HG03575 (cell line): ENCODE data around the gene ADAM23.

Experiments
- ATAC-seq: cut with Tn5 transposase; IDR thresholded peaks from one replicate; pipeline ENCODE4 v1.9.1; 2021; ENCODE audit not compliant: unreplicated experiment, insufficient number of reproducible peaks, low FRiP score; ENCODE audit errors: extremely low read depth

Gene ADAM23

DNA sequence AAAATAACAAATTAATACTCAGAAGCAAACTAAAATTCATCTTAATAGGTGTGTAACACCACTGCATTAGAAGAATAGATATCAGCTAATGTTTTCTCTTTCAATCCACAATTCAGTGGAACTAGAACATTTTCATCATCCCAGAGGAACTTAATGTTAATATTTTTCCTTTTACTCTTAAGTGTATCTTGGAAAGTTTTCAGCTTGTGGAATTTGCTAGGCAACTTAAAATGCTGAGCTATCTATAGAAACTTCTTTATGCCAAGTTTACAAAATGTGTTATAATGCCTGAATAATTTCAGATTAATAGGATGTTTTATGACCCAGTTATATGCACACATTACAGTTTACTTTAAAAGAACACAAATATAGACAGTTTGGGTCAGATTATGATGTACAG lies 112.4 kb downstream of the ADAM23 start:
- ATAC-seq = no peak

- ATAC-seq = no peak
These were observed 113.1 kb downstream of the ADAM23 start for GRCh38 chr2:206556357-206556949.

GRCh38 chr2:206557321-206557720 lies 114.0 kb downstream of the ADAM23 start:
- no peak for ATAC-seq

- no peak for ATAC-seq
These were observed 115.2 kb downstream of the ADAM23 start for GRCh38 chr2:206558492-206558891.

- no peak for ATAC-seq
These were observed 118.6 kb downstream of the ADAM23 start for GRCh38 chr2:206561962-206562361.

DNA sequence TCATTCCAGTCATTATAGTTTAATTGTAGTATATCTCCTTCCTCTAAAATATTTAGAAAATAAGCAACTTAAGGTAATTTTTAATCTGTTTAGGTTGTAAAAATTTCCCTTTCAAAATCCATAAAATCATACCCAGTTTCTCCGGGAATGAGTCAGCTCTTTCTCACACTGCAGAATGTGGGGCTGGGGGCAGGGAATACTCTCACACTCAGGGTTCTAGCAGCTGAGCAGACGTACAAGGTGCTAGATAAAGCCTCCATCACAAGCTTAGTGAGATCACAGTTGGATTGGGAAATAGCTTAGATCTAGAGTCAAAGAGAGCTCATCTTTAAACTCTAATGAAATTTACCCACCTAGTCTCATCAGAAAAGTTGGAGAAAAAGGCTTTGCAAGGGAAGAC lies 119.0 kb downstream of the ADAM23 start:
- ATAC-seq = no peak

DNA sequence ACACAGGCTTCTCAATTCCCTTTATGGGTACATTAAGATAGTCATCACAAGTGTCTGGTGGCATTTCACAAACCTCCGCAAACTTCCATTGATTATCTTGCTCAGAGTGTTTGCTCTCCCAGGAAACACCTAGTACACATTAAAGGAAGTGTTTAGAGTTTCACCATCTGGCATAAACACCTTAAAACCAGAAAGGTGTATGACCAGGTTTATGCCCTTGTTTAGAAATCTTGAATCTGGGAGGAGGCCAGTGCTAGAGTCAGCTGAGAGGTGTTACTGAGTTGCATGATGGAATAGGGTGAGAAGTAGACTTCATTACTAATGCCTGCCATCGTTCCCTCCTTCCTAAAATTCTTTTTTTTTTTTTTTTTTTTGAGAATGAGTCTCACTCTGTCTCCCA lies 120.0 kb downstream of the ADAM23 start:
- ATAC-seq = no peak

GRCh38 chr2:206565666-206566065 lies 122.3 kb downstream of the ADAM23 start:
- ATAC-seq = no peak

GRCh38 chr2:206569470-206569869 lies 126.1 kb downstream of the ADAM23 start:
- ATAC-seq = no peak

GRCh38 chr2:206570199-206570598 lies 126.9 kb downstream of the ADAM23 start:
- no peak for ATAC-seq

DNA sequence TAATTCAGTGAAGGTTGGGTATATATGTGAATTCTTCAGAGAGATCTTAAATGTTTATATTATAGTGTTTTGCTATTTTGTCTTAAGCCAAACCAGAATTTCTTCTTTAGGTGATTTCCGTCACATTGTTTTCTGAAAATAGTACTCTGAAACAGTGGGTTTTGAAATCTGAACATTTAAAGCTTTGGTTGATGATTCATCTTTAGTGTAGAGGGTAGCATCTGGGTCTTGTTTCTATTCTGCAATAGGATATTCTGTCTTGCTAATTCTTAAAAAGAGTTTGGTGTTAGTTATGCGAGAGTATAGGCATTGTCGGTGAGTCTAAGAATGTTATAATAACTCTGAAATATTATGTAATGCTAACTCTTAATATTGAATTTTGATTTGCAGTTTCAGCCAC lies 129.4 kb downstream of the ADAM23 start:
- ATAC-seq = no peak

- ATAC-seq = no peak
These were observed 130.5 kb downstream of the ADAM23 start for GRCh38 chr2:206573793-206574192.

- ATAC-seq = no peak
These were observed 141.2 kb downstream of the ADAM23 start for GRCh38 chr2:206584323-206585116.

- ATAC-seq = no peak
These were observed 142.0 kb downstream of the ADAM23 start for GRCh38 chr2:206585335-206585734.

- ATAC-seq = no peak
These were observed 143.3 kb downstream of the ADAM23 start for GRCh38 chr2:206586609-206587008.

DNA sequence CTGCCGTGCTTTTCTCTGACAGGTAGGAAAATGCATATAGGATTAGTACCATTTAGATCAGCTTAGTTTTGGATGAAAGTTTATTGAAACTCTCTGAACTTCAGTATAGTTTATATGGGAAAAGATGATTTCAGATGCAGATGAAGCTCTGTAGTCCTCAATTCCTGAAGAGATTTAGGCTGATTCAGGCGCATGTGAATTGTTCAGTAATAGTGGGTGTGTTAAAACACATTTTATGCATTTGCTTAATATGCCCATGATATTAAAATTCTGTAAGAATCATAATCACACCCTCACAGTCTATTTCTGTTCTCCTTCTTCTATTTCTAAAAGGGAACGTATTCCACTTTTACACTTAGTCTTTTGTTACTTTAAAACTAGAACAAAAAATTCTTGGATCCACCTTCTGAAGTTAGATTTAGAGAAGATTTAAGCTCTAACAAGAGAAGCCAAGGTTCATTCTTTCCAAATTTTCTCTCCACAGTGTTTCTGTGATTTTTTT lies 154.4 kb downstream of the ADAM23 start:
- ATAC-seq = no peak

GRCh38 chr2:206603243-206603642 lies 159.9 kb downstream of the ADAM23 start:
- no peak for ATAC-seq

GRCh38 chr2:206610451-206610850 lies 167.1 kb downstream of the ADAM23 start:
- ATAC-seq = no peak

- no peak for ATAC-seq
These were observed 167.9 kb downstream of the ADAM23 start for GRCh38 chr2:206611191-206611590.

GRCh38 chr2:206611736-206612135 lies 168.4 kb downstream of the ADAM23 start:
- no peak for ATAC-seq
